ENCODE measurements around the gene PRKG2. TPM values are rescaled to one million over a fixed set of nuclear protein-coding genes. Genes with fewer than 3 reads are reported as not detected.

Gene PRKG2
- total RNA-seq, 4 donors from 2014 or later = 13.2 to 49.5 (median 34.1) TPM

GRCh38 chr4:81136161-81136905, 78.7 kb downstream of the PRKG2 start:
- Histone ChIP-seq H3K27ac (no peak overlapping the region), H3K4me1 (no peaks in the 10 kb centered on the region), H3K27me3 (no peaks in the 10 kb centered on the region), H3K36me3 (peaks cover 0 to 10% (median 0%) of the 10 kb centered on the region in 3 donors), H3K9me3 (no peaks in the 10 kb centered on the region), H3K4me3 (no peak overlapping the region)
- TF ChIP-seq POLR2A (IDR thresholded peaks at IDR 0.05) (no peak), CTCF (IDR thresholded peaks at IDR 0.05) (no peak)
- no peak for DNase-seq

DNA sequence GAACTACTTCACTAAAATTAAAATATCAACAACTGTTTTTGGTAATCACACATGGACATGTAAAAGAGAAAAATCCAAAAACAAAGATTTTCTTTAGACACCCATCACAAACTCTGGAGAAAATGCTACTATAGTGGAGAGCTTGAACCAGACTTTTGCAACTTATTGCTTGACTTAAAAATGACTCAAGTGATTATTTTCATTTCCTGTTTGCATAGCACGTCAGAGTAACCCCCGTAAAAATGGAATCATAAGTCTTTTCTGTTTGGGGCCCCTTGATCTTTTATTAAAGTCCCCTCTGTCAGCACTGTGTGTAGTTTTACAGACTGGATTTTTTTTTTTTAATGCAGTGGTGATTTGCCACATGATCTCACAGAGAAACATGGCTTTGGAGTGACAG, 79.5 kb downstream of the PRKG2 start:
- H3K4me3 ChIP-seq = no peak overlapping the region
- H3K27me3 ChIP-seq = no peaks in the 10 kb centered on the region
- no peaks in the 10 kb centered on the region for H3K9me3 ChIP-seq
- TF ChIP-seq CTCF (IDR thresholded peaks at IDR 0.05) (no peak), POLR2A (IDR thresholded peaks at IDR 0.05) (no peak)
- DNase-seq = no peak
- H3K36me3 ChIP-seq = peaks cover 0 to 10% (median 0%) of the 10 kb centered on the region in 3 donors
- H3K4me1 ChIP-seq = no peaks in the 10 kb centered on the region
- H3K27ac ChIP-seq = no peak overlapping the region

- no peaks in the 10 kb centered on the region for H3K9me3 ChIP-seq
- DNase-seq = no peak
- H3K27ac ChIP-seq = no peak overlapping the region
- no peaks in the 10 kb centered on the region for H3K4me1 ChIP-seq
- H3K27me3 ChIP-seq = no peaks in the 10 kb centered on the region
- no peak overlapping the region for H3K4me3 ChIP-seq
- TF ChIP-seq CTCF (IDR thresholded peaks at IDR 0.05) (no peak), POLR2A (IDR thresholded peaks at IDR 0.05) (no peak)
- peaks cover 0 to 5% (median 0%) of the 10 kb centered on the region in 3 donors for H3K36me3 ChIP-seq
Observed at GRCh38 chr4:81131563-81131962, 83.5 kb downstream of the PRKG2 start.

- peaks cover 0 to 5% (median 0%) of the 10 kb centered on the region in 3 donors for H3K36me3 ChIP-seq
- no peaks in the 10 kb centered on the region for H3K9me3 ChIP-seq
- no peaks in the 10 kb centered on the region for H3K27me3 ChIP-seq
- H3K4me3 ChIP-seq = no peak overlapping the region
- no peak for DNase-seq
- no peak overlapping the region for H3K27ac ChIP-seq
- no peaks in the 10 kb centered on the region for H3K4me1 ChIP-seq
- TF ChIP-seq POLR2A (IDR thresholded peaks at IDR 0.05) = no peak
- no peak for TF ChIP-seq CTCF (IDR thresholded peaks at IDR 0.05)
Observed at GRCh38 chr4:81131066-81131465, 84.0 kb downstream of the PRKG2 start.

DNA sequence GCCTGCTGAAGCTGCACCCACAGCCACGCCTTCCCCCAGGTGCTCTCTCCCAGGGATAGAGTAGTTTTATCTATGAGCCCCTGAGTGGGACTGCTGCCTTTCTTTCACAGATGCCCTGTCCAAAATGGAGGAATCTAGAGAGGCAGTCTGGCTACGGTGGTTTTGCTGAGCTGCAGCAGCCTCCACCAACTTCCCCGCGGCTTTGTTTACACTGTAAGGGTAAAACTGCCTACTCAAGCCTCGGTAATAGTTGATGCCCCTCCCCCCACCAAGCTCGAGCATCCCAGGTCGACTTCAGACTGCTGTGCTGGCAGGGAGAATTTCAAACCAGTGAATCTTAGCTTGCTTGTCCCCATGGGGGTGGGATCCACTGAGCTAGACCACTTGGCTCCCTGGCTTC, 84.5 kb downstream of the PRKG2 start:
- H3K9me3 ChIP-seq = no peaks in the 10 kb centered on the region
- no peak overlapping the region for H3K4me3 ChIP-seq
- H3K36me3 ChIP-seq = peaks cover 0 to 5% (median 0%) of the 10 kb centered on the region in 3 donors
- TF ChIP-seq CTCF (IDR thresholded peaks at IDR 0.05) (no peak), POLR2A (IDR thresholded peaks at IDR 0.05) (no peak)
- no peaks in the 10 kb centered on the region for H3K27me3 ChIP-seq
- H3K4me1 ChIP-seq = no peaks in the 10 kb centered on the region
- no peak overlapping the region for H3K27ac ChIP-seq
- no peak for DNase-seq
